ENCODE data around the gene ARMH2.
"Not testable (repeated sequence)": the region's sequence is repeated elsewhere in the genome, so short reads cannot be mapped to it uniquely, and the experiment has no call there.

The ARMH2 gene

DNA sequence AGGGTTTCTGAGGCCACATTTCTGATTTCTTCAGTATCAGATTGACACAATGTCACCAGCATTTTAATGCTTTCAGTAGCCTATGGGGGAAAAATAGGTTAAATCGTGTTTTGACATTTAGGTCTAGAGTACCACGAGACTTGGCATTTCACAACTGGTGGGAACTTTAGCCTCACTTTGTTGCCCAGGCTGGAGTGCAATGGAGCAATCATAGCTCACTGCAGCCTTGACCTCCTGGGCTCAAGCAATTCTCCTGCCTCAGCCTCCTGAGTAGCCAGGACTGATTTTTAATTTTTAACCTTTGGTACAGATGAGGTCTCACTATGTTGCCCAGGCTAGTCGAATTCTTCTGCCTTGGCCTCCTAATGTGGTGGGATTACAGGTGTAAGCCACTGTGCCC is 11.0 kb upstream of the ARMH2 start:
- DNase-seq, result no peak

- no peak for DNase-seq
Measured at GRCh38 chr6:24807584-24807983, 8.9 kb upstream of the ARMH2 start.

DNA sequence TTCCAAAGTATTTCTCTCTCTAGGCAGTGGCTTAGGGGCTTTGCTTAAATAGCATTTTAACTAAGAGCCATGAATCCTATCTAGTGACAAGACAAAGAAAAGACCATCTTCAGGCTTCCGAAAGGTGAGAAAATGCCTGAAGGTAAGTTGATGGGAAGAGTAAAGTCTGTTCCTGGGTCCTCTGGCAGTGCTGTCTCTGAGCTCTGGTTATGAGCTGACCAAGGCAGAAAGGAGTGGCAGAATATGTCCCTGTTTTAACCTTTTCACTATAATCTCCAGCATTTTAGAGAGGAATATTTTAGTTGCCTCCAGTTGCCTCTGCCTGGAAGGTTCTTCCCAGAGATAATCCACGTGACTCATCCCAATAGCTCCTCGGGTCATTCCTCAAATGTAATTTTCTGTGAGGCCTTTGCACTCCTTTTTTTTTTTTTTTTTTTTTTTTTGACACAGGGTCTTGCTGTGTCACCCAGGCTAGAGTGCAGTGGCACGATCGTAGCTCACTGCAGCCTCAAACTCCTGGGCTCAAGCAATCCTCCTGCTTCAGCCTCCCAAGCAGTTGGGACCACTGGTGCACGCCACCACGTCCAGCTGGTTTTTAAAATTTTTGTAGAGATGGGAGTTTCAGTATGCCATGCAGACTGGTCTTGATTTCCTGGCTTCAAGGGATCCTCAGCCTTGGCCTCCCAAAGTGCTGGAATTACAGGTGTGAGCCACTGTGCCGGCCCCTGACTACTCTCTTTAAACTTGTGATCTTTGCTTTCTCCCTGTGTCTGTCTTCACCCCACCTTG is 3.7 kb upstream of the ARMH2 start:
- DNase-seq, result no peak

GRCh38 chr6:24799541-24799915 is 811 bp upstream of the ARMH2 start:
- DNase-seq, result no peak

DNA sequence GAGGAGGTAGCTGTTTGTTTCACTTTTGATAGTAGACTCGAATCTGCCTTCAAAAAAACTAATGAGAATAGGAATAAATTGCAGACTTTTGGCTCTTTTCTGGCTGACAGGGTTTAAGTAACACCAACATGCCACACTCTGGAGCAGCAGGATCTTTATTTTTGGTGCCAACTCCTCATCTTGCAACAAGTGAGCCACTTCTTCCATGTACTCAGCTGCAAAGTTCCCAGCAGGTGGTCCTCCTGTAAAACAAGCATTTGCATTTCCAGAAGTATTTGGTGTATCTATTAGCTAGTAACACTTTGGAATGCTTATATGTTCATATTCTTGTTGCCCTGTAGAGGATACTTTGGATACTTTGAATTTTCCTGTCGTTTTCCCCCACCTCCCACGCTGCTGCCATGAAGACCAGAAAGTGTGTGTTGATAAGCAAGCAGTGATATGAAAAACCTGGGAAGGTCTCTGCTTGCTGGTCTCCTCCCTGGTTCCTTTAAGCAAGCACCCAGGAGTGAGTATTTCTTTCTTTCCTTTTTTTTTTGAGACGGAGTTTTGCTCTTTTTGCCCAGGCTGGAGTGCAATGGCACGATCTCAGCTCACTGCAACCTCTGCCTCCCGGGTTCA is 1.0 kb downstream of the ARMH2 start:
- no peak for DNase-seq

DNA sequence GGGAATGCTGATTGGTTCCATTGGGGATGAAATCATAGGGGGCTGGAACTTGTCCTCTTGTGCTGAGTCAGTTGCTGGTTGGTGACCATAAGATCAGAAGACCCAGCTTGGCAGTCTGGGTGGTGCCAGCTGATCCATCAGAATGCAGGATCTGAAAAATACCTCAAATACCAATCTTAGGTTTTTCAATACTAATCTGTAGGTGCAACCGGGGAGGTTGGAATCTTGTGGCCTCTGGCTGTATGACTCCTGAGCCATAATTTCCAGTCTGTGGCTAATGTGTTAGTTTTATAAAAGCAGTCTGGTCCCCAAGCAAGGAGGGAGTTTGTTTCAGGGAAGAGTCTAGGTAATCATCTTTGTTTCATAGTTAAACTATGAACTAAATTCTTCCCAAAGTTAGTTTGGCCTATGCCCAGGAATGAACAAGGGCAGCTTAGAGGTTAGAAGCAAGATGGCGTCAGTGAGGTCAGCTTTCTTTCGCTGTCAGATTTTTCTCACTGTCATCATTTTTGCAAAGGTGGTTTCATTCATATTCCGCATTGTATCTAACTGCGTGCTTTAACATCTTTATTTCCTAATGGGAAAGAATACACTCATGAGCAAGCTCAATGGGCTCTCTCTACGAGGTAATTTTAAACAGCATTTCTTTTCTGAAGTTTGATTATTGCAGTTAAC is 2.0 kb downstream of the ARMH2 start:
- no peak for DNase-seq

DNA sequence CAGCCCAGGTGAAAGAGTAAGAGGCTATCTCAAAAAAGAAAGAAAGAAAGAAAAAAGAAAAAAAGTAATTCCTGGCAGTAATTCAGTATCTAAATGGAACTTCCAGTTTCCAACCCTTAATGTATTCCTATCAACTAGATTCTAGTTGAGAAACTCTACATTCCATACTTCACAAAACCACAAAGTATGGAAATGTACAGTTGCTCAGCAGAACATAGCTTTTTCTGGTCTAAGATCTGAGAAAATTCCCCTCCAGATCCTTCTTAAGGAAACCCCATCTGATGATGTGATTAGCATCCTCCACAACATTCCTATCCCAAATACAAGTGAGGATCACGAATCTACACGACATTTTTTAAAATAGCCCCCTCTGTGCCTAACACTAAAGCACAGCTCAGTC is 3.6 kb downstream of the ARMH2 start:
- DNase-seq, result no peak

- DNase-seq, result no peak
Measured at GRCh38 chr6:24788031-24788665, 10.6 kb downstream of the ARMH2 start.

DNA sequence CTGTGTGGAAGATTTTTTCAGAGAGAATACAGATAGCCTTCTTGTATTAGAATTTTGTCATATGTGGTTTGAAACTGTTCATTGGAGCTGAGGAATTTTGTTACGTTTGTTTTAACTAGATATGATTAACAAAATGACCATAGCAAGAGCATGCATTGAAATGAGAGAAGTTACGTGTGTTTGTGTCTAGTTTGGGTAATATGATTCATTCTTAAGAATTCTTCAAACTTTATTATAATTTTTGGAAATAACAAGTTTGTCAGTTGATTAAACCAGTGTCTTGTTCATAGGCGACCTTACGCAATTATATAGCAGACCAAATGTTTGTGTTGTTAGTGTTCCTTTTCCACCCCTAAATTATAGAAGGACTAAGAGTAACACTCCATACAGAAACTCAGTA is 18.5 kb downstream of the ARMH2 start:
- no peak for DNase-seq

- DNase-seq, result no peak
Measured at GRCh38 chr6:24779416-24780016, 19.2 kb downstream of the ARMH2 start.

DNA sequence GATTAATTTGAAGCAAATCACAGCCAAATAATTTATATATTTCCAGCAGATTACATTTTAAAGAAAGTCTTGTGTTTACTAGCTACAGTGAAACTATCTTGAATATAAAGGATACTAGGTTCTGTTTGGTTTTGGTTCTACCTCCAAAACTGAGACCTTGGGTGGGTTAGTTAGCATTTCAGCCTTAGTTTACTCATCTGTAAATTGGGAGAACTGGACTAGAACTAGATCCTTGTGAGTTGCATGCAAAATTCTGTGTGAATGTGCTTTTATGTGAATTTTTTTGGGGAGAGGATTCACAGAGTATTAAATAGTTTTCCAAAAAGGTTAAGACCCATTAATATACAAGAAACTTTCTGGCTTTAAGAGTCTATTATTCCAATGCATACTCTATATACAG is 19.8 kb downstream of the ARMH2 start:
- no peak for DNase-seq

GRCh38 chr6:24778121-24778520 is 20.6 kb downstream of the ARMH2 start:
- no peak for DNase-seq

GRCh38 chr6:24777227-24777626 is 21.5 kb downstream of the ARMH2 start:
- DNase-seq, result no peak

DNA sequence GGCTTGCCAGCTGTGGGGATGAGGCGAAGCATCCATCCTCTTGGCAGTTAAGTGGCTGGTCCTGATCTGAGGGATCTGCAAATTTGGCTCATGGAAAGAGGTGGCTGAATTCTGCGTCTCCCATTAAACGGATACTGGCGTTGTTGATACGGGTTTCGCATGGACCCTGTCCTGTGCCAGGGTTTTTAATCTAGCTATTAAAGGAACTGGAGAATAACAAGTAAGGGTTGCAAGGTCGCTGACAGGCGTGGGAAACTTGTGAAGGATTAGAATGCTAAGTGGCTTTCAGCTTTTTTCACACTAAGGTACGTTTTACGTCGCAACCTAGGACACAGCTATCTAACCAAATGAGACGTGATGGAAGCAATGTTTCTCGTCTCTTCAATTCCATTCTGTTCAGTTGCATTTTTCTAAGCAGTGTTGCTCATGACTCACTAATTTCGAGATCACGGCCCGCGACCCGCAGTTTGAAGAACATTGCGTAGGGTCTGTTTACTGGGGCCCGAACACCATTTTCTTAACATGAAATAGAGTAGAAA is 23.1 kb downstream of the ARMH2 start:
- DNase-seq, result no peak

- DNase-seq, result peak; percentile 93
Measured at GRCh38 chr6:24774696-24775519, 23.8 kb downstream of the ARMH2 start, which contains the start of gene GMNN. Gene GMNN, plus strand, starts transcription at chr6:24774937. Its CDS starts 2,310 bp downstream, at chr6:24777247.

DNA sequence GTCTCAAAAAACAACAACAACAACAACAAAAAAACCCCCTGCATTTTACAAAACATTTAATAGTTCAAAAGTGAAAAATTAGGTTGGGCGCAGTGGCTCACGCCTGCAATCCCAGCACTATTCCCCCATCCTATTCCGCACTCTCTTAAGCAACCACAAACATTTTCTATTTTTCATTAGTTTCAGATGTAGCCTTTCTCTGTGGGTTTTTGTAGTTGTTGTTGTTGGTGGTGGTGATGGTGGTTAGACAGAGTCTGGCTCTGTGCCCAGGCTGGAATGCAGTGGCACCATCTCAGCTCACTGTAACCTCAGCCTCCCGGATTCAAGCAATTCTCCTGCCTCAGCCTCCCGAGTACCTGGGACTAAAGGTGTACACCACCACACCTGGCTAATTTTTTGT is 30.4 kb downstream of the ARMH2 start:
- no peak for DNase-seq

DNA sequence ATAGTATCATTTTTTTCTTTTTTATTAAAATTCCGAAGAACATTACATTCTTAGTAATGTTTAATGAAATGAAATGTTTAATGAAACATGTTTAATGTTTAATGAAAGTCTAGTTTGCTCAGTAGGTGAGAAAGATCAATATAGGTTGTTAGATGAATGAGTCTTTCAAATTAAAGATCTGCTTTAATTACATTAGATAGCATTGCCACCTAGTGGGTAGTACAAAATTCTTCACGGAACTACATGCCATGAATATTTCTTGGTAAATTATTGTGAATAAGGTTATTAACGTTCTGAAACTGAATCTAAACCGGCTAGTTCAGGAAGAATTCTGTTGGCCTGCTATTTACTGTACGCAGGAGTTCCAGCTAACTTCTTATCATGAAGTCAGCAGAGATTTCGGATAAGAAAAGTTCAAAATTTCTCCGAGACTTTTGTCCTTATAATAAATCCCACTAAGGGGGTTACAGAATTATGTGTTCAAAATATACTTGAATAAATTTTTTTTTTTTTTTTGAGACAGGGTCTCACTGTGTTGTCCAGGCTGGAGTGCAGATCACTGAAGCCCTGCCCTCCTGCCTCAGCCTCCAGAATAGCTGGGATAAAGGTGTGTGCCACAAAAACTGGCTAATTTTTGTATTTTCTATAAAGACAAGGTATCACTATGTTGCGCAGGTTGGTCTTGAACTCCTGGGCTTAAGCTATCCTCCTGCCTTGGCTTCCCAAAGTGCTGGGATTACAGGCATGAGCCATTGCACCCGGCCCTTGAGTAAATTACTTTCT is 31.8 kb downstream of the ARMH2 start:
- DNase-seq, result no peak

- DNase-seq, result not testable (repeated sequence)
Measured at GRCh38 chr6:24765968-24766367, 32.7 kb downstream of the ARMH2 start.

DNA sequence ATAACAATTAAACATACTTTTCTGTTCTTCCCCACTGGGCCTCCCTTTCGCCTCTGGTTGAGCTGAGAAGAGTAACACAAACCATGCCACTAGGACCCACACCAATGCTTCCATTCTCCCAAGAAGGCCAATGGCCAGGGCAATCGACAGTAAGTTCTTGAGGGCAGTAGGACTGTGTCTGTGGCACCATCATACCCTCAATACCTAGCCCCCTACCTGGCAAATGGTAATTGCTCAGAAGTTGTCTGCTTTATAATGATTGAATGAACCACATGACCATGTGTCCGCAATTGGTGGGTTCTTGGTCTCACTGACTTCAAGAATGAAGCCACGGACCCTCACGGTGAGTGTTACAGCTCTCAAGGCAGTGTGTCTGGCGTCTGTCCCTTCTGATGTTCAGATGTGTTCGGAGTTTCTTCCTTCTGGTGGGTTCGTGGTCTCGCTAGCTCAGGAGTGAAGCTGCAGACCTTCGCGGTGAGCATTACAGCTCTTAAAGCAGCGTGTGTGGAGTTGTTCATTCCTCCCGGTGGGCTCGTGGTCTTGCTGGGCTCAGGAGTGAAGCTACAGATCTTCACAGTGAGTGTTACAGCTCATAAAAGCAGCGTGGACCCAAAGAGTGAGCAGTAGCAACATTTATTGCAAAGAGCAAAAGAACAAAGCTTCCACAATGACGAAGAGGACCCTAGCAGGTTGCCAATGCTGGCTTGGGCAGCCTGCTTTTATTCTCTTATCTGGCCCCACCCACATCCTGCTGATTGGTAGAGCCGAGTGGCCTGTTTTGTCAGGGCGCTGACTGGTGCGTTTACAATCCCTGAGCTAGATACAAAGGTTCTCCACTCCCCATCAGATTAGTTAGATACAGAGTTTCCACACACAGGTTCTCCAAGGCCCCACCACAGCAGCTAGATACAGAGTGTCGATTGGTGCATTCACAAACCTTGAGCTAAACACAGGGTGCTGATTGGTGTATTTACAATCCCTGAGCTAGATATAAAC is 33.6 kb downstream of the ARMH2 start:
- not testable (repeated sequence) for DNase-seq

- DNase-seq, result no peak
Measured at GRCh38 chr6:24763578-24763977, 35.1 kb downstream of the ARMH2 start.

All from NCI-H1092 (cell line).